HPDE6-E6E7 (cell line): ENCODE measurements around the gene DNMT1.

Source experiments
- DNase-seq: peaks from one replicate; pipeline ENCODE4 v3.0.0; 2011; ENCODE audit warnings: missing footprints; ENCODE audit errors: extremely low spot score

The DNMT1 gene

DNA sequence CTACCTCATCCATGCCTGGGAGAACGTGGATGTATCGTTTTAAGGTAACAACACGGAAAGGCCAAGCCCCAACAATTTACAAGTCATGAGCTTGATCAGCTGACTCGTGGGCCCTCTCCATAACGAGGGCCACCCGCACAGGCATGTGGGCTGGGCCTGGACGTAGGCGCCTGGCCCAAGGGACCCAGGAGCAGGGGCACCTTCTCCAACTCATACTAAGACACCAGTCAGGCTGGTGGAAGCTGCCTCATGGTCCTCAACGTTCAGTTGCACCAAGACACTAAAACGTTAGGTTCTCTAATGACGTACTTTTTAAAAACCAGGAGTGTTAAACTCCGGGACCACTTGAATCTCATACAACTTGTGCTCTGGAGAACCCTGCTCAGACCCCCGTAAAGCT lies 53.3 kb downstream of the DNMT1 start:
- no peak for DNase-seq

DNA sequence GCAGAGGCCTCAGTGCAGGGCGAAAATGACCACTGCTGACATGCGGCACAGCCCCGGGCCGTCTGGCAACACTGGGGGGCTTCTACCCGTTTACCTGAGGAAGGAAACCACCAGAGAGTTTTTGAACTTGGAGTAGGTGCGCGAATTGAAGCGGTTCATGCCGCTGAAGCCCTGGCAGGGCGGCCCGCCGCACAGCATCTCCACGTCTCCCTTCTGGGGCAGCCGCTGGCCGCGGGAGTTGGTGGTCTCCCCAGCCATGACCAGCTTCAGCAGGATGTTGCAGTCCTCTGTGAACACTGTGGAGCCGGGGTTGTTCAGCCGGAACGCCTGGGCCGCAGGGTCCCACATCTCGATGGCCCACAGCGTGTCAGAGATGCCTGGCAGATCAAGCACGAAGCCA lies 54.8 kb downstream of the DNMT1 start:
- no peak for DNase-seq

DNA sequence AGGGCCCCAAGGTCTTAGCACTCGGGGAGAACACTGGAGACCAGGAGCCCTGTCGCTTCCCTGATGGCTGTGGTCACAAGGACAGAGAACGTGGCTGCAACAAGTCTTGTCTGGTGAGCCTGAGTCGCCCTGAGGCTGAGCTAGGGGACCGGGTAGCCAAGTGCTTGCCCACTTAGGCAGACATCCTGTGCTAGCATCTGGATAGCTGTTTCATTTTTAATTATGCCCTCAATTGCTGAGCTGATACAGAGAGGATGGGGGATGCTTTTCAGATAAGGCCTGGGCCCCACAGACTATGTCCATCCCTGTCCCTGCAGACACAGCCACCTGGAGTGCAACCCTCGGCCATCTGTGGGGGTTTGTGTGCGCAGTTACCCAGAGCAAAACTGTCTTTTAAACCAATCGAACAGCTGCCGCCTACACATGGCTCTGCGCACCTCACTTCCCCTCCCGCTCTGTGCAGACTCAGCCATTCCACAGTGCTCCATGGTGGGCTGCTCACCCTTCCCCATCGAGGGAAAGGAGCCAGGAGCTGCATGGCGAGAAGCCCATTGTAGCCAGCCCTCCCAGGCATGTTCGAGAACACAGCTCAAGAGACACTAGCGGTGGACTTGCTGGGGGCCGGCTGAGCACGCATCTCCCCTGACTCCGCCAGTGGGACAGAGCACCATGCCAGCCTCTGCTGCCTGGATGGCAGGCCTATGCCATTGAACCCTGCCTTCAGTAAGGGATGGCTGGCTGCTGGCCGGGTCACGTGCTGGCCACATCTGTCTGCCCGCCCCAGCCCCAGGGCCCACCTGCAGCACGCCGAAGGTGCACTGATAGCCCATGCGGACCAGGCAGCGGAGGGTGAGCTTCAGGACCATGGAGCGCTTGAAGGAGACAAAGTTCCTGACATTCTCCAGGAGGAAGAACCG lies 55.6 kb downstream of the DNMT1 start:
- no peak for DNase-seq

DNA sequence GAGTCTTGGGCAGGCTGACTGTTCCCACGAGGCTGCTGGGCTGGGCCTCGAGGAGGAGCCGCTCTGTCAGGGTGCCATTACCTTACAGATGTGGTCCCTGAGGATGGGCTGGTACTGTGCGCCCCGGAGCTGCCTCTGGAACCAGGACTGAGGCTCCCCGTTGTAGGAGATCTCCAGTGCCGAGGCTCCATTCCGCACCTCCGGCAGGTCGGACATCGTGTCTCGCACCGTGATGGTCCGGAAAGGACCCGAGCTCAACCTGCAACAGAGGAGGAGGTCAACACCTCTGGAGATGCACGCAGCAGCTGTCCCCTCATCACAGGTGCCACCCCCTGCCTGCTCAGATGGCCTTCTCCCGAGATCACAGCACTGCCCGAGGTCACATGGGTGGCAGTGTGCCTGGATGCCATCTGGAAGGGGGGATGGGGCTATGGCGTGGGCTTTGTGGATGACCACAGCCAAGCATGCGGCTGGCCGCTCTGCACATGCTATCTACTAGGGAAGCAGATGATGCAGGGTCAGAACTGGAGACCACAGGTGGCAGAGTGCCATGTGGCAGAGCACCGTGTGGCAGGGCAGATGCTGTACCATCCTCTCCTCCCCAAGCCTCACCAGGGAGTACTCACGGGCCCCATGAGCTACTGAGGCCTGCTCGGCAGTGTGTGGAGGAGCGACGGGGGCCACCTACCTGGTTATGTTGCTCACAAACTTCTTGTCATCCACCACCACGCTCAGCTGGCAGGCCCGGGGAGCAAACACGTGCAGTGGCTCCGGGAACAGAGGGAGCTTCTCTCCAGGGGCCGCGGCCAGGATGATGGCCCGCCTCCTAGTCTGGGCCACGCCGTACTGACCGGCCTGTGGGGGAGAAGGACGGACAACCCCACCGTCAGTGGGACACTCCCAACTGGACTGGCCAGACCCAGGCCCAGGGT lies 56.7 kb downstream of the DNMT1 start:
- no peak for DNase-seq

DNA sequence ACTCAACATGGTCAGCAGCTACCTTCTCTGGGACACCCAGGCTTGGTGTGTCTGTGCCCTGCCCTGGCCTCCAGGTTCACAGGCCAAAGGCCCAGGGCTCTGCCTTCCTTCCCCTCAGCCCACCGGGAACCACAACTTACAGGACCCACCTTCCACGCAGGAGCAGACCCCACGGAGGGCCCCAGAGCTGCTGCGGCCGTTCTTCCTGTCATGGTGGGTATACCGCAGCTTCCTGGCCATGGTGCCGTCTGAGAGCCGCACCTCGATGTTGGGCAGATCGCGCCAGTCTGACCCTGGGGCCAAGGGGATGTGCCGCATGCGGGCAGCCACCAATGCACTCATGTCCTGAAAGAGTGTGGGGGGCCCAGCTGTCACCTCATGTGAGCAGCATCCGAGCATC lies 57.8 kb downstream of the DNMT1 start:
- DNase-seq = no peak

DNA sequence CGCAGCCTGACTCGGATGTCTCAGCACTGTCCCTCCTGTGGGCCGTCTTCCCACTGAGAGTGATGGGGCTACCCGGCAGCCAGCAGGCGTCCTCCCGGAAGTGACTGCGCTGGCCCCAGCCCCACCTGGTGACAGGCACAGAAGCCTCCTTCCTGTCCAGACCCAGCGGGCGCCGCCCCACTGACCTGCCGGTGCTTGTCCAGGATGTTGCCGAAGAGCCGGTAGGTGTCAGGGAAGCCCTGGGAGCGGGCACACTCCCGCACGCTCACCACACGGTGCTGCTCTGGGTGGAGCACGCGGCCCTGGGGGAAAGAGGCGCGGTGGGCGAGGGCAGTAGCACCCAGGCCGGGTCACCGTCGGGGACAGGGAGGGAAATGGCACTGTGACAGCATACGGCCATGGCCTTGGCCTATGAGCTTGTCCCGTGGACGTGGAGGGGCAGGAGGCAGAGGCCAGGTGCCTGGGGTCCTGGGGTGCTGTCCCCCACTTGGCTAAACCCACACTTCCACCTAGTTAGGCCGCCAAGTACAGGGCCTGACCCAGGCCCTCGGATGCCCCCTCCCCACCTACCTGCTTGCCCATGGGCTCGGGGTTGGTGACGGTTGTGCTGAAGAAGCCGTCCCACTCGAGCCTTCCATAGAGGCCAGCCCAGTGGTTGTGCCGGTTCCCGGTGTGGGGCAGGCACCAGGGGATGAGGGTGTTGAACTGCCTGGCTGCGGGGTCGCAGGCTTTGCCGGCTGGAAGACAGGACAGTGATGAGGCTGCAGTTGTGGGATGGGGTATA lies 59.0 kb downstream of the DNMT1 start:
- DNase-seq = peak; percentile 82

DNA sequence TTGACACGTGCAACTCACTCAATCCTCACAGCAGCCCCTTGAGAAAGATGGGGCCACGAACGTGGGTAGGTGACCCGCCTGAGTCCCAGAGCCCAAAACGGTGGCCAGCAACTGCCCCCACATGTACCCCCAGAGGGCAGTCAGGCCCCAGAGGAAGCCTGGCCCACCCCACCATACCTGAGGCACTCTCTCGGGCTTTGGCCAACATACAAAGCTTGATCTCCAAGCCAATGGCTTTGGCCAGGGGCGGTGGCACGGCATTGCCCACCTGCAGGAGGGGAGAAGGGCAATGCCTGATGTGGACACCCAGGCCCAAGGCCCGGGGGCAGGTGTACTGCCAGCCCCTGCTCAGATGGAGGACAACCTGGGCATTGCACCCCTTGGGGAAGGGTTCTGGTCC lies 60.7 kb downstream of the DNMT1 start:
- DNase-seq = no peak

DNA sequence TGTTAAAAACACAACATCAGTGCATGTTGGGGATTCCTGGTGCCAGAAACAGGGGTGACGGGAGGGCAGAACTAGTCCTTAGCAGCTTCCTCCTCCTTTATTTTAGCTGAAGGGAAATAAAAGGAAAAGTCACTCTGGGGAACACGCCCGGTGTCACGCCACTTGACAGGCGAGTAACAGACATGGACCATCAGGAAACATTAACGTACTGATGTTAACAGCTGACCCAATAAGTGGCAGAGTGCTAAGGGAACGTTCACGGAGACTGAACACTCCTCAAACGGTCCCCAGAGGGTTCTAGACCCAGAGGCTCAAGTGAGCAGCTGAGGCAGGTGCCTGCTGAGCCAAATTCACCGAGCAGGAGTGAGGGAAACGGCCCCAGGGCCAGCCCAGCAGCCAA lies 61.2 kb downstream of the DNMT1 start:
- DNase-seq = no peak

DNA sequence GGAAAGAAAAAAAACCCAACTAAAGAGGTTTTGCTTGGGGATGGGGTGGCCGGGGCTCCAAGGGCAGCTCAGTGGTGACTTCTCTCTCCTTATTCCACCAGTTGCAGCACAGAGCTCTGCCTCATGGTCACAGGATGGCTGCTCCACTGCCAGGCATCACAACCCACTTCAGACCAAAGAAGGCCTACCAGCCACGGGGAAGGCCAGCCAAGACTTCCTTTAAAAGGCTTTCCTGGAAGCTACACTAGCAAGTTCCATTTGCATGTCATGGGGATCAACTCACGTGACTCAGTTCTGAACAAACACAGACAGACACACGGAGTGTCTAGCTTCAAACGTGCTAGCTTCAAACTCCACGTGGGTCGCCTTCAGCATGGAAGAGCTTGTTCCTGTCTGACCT lies 61.8 kb downstream of the DNMT1 start:
- no peak for DNase-seq

DNA sequence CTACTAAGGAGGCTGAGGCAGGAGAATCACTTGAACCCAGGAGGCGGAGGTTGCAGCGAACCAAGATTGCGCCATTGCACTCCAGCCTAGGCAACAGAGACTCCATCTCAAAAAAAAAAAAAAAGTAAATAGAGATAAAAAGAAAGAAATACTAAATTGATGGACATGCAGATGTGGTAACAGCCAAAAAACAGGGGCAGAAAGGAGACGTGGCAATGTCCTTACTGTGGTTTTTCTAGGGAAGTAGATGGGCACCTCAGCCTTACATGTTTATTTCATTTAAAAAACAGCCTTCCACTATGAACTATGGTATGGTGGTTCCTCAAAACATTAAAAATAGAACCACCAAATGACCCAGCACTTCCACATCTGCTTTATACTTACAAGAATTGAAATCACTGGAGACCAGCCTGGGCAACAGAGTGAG lies 68.5 kb downstream of the DNMT1 start:
- DNase-seq = no peak

DNA sequence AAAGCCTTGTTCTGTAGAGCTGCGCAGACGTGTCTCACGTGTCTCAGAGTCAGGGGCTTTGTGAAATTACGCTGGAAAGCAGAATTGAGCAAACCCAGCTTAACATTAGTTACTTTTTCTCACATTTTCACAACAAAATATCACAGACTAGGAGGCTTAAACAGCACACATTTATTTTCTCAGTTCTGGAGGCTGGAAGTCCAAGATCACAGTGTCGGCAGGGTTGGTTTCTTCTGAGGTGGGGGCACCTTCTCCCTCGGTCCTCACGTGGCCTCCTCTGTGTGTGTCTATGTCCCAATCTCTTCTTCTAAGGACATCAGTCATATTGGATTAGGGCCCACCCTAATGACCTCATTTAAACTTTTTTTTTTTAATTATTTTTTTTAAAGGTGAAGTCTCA lies 70.3 kb downstream of the DNMT1 start:
- DNase-seq = no peak

DNA sequence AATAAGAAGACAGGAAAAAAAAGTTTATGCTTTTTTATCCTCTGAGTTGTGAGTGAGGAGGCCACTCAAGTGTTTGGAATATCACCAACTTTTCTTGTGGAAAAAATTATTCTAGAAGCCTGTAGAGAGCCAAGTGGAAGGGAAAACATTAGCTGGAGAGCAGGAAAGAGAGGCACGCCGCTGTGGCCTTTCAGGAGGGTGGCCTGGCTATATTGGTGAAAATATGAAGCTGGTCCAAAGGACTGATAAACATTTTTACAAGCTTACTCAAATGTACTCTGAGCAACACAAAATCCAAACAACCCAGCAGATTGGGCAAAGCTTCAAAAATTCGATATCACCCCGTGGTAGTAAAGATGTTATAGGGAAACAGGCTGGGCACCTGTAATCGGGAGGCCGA lies 72.7 kb downstream of the DNMT1 start:
- DNase-seq = no peak

DNA sequence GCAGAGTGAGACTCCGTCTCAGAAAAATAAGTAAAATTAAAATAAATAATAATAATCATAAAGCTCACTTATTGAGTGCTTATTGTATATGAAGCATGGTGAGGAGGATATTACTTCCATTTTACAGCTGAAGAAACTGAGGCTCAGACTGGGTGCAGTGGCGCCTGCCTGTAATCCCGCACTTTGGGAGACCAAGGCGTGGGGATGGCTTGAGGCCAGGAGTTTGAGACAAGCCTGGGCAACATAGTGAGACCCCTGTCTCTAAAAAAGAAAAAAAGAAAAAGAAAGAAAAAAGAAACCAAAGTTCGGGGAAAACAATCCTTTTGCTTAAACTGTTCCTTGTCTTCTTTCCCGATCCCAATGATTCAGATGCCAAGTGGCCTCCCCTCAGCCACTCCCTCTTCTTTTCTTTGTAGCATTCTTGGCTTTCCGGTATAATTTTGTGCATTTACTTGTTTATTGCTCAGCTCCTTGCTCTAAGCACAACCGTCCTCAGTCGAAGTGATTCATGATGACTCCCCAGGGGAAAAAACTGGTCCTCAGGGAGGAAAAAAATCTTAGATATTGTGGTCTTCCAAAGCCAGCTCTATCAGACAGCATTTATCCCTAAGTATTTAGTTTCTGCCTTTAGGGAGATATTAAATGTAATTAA lies 74.1 kb downstream of the DNMT1 start:
- peak; percentile 64 for DNase-seq

DNA sequence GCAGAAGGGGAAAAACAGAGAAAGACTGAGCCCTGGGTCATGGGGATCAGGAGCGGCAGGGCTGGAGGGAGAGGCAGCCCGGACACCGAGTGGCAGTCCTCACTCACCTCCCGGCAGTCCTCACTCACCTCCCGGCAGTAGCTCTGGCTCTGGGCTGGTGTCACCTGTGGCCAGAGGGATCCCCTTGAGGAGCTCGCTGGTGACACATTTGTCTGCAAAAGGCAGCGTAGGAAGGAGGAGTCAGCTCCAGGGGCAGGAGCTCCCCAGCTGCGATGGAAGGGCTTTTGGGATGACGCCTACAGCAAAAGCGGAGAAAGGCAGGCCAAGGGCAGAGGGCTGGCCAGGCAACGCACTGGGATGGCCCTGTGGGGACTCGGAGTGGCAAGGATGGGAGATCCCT lies 75.8 kb downstream of the DNMT1 start:
- DNase-seq = no peak

DNA sequence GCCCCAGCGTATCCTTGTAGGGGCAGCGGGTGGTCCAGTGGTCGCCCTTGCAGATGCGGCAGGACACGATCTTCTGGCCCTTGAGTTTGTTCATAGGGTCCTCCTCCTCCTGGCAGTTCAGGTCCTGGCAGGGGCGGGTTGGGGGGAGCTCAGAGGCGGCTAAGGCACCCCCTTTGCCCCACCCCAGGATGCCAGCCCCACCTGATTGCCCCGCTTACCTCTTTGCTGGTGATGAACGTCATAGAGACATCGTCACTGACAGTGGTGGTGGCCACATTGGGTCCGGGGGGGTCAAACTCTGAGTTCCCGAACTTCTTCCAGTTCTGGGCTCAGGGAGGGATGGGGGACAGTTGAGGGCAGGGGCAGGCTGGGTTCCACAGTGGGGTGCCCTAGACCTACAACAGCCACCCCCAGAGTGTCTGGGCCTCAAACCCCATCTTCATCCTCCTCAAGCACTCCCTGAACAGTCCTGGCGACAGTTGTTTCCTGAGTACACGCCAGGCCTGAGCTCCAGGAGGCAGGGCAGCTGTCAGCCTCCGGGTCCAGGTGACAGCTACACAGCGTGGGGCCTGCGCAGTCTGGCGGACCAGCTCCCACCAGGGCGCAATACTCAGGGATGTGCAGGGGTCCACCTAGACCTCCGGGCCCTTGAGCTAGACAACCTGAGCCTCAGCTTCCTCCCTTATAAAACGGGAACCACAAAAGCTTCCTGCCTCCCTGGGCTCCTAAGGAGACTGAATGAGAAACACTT lies 77.7 kb downstream of the DNMT1 start:
- DNase-seq = no peak

DNA sequence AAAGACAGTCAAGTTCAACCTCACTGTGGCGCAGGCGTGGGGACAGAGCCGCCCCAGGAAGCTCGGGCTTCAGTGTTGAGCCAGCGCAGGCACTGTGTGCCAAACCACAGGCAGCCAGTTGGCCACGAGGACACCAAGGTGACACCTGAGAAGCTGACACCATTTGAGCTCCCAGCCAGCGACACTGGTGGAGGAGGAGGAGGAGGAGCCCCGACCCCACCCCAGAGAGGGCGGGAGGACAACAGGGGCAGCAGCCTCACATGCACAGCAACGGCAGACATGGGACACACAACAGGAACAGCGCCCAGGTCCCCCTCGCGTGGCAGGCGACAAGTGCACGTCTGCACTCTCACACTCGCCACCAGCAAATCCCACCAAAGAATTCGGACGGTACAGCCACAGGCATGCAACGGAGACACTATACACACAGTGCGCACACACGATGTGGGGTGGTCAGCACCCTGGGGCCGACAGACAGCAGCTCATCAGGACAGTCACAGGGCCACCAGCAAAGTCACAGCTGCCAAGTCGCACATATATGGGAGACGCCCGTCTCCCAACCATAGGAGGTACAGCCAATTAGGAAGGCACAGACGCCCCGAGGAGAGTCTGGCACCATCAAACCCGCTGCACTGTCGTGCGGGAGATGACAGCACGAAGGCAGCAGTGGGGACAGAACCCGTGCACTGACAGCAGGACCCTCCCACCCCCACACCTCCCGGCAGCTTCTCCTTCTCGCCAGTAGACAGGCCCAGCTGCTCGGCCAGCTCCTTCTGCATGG lies 78.5 kb downstream of the DNMT1 start:
- DNase-seq = no peak

DNA sequence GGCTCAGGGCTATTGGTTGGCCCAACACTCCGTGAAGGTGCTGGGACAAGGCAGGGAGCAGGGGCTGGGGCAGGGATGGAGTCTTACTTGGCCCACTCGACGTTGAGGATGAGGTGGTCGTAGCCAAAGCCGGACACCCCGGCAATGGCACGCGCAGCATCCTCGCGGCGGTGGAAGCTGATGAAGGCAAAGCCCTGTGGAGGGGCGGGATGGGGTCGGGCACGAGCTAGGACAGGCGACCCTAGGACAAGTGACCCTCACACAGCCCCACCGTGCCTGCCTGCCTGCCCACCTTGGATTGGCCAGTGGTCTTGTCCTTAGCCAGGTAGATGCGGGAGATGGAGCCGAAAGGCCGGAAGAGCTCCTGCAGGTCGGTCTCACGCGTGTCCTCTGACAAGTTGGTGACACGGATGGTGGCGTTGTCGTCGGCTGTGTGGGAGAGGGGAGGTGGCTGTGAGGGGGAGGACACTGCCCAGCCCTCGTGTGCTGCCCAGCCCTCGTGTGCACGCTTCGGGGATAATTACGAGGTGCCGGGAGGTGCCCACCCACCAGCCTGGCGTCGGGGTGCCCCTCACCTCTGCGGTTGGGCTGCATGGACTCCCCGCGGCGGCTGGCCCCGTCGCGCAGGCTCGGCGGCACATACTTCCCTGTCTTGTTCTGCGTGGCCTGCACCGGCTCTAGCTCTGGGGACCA lies 79.2 kb downstream of the DNMT1 start:
- no peak for DNase-seq

DNA sequence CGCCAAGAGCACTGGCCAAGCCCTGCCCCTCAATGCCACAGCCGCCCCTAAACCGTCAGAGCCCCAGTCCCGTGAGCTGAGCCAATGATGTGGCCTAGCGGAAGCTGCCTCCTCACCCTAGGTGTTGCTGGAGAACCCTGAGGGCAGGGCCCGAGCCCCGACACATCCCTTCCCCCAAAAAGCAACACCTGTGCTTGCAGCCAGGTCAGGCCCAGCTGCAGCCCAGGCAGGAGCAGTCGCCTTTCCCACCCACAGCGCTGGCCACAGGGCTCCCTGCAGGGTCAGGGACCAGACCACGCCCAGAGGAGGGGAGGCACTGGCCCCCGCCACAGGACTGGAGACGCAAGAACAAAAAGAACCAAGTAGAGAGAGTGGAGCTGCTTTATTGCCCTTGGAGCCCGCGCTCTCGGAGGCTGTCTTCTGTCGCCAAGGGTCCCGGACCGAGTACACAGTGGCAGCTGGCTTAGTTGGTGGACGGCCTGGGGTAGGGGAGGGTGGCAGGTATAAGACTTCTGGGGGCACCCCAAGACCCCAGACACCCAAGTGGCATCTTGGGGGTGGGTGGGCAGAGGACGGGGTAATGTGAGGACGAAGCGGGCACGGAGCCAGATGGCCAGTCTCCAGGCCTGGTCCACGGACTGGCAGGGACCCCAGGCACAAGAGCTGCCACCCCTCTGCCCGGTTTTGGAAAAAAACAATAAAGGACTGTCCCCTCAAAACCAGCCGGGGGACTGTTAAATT lies 79.9 kb downstream of the DNMT1 start:
- no peak for DNase-seq
